ENCODE results near the gene MYCN.
"Not testable (repeated sequence)": the region's sequence is repeated elsewhere in the genome, so short reads cannot be mapped to it uniquely, and the experiment has no call there.

MYCN gene

DNA sequence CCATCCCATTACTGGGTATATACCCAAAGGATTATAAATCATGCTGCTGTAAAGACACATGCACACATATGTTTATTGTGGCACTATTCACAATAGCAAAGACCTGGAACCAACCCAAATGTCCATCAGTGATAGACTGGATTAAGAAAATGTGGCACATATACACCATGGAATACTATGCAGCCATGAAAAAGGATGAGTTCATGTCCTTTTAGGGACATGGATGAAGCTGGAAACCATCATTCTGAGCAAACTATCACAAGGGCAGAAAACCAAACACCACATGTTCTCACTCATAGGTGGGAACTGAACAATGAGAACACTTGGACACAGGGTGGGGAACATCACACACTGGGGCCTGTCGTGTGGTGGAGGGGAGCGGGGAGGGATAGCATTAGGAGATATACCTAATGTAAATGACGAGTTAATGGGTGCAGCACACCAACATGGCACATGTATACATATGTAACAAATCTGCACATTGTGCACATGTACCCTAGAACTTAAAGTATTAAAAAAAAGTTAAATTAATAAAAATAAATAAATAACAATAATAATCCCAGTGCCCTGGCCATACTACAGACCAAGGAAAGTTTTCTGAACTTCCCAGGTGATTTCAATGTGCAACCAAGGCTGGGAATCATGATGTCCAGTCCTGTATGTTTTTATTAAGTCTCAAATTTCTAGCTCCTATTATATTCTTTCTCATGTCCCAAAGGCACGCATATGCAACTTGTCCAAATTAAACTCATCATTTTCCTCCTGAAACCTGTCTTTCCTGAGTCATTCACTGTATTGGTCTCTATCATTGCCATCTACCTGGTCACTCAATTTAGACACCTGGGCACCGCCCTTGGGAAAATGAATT is 23.0 kb downstream of the MYCN start:
- not testable (repeated sequence) for FAIRE-seq

DNA sequence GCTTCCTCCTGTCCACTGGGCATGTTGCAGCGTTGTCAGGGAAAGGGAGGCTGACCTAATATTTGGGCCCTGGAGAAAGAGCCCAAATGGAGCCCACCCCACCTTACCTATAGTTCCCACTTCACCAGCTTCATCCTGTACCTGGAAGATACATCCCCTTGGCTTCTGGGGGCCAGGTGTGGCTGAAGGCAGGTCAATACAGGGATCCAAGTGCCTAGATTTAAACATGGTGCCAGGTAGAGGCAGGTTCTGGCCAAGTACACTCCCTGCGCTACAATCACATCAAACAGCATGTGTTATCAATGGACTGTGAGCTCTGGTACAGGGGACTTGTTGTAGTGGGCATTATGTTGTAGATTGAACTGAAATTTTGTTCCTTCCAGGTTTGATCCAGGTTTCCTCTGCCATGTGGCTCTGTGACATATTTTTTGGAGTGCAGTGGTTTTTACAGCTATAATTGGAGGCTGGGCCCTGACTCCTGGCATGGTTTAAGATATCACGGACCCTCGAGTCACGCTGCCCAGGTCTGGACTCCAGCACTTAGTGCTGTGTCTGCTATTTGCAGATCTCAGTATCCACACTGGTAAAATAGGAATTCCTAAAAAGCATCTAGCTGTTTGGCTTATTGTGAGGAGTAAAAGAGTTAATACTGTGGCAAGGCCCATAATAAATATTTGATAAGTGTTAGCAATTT is 23.8 kb downstream of the MYCN start:
- no peak for FAIRE-seq

DNA sequence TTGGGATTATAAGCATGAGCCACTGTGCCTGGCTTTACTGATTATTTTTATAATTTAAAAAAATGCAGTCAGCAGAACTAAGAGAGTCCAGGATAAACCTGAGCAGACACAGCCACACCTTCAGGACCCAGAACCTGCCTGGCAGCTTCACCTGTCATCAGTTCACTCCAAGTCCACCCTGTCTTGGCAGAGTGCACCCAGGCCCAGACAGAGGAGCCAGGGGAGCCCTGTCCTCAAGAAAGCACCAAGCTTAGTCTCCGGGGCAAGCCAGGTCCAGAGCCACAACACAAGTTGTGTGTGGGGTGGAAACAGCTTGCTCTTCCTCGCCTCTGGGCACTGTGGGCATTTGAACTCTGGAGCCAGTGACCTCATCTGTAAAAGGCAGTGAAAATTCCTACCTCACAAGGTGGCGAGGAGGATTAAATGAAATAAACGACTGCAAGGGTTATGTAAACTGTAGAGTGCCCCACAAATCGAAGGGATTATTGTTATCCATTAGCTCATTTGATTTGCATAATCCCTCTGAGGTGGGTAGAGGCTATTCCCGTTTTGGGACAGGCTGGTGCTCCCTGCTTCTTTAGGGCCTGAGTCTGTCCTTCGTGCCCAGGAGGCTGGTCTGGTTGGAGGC is 24.7 kb downstream of the MYCN start:
- FAIRE-seq = no peak

- FAIRE-seq = no peak
These were observed 25.2 kb downstream of the MYCN start for GRCh38 chr2:15965564-15966019.

DNA sequence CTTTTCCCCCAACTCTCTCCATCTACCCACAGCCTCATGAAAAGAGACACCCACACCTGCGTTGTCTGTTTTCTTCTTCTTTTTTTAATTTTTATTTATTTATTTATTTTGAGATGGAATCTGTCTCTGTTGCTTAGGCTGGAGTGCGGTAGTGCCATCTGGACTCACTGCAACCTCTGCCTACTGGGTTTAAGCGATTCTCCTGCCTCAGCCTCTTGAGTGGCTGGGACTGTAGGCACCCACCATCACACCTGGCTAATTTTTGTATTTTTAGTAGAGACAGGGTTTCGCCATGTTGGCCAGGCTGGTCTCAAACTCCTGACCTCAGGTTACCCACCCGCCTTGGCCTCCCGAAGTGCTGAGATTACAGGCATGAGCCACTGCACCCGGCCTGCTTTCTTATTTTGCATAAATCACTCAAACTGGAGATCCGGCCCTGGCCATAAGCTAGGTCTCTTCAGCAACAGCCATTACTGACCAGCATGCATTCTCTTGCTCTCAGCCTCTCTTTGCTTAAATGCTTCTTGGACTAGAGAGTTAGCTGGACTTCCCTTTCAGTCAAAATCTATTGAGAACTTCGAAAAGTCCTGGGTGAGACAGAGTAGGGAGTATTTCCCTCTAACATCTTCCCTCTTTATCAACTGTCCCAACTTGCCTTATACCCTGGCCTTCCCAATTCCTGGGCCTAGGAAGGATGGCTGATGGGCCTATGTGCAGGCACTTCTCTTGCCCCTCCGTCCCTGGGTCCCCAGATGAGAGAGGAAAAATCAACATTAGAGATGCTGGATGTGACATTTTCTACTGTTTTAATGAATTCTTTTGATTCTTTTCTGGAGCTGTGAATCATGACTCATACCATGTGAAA is 27.3 kb downstream of the MYCN start:
- no peak for FAIRE-seq

DNA sequence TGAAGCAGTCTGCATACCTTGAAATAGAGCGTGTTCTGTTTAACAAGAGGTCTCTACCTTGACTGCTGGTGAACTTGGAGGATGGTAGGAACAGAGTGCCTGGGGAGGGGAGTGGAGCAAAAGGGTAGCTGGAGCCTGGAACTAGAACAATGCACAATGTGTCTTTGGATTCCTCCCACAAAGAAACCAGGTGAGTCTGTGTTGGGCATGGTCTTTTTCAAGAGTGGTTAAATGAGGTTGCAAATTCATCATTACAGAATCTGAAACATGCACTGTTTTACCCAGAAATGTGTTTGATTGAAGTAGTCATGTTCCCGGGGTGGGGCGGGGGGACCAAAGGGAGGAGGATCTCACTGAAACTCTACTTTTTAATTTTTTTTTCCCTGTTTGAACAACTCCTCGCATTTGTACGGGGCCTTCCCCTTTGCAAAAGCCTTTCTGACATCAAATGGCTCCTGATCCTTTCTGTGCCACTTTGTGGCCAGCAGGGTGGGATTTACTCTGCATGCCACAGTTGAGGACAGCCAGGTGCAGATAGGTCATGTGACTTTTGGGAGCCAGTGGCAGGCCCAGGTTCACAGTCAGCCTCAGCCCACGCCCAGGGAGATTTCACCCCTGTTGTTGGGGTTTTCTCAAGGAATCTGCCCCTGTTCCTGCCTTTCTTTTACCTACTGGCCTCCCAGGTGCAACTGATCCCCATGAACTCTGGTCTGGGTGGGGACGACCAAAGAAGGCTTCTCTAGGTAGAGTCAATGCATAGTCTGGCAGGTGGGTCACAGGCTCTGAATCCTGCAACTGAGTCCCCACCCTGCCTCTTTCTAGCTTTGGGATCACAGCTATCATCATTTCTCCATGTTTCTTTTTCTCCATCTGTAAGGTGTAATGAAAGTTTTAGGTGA is 28.2 kb downstream of the MYCN start:
- FAIRE-seq = no peak

- FAIRE-seq = no peak
These were observed 28.9 kb downstream of the MYCN start for GRCh38 chr2:15969214-15969613.

DNA sequence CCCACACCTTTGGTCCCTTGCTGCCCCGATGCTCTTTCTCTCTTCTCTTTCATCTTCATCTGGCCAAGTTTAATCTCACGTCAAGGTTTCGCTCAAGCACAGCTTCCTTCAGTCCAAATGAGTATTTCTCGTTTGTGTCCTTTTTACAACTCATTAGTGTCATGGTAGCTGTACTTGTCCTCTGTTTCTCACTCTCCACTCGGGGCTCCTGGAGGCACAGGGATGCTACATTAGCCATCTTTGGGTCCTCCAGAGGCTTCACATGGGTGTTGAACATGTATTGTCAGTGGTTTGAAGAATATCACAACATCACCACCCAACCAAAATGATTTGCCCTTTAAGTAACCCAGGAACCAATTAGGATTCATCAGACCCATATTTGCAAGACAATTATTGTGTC is 30.4 kb downstream of the MYCN start:
- FAIRE-seq = no peak

GRCh38 chr2:15971351-15971750 is 31.0 kb downstream of the MYCN start:
- FAIRE-seq = no peak

DNA sequence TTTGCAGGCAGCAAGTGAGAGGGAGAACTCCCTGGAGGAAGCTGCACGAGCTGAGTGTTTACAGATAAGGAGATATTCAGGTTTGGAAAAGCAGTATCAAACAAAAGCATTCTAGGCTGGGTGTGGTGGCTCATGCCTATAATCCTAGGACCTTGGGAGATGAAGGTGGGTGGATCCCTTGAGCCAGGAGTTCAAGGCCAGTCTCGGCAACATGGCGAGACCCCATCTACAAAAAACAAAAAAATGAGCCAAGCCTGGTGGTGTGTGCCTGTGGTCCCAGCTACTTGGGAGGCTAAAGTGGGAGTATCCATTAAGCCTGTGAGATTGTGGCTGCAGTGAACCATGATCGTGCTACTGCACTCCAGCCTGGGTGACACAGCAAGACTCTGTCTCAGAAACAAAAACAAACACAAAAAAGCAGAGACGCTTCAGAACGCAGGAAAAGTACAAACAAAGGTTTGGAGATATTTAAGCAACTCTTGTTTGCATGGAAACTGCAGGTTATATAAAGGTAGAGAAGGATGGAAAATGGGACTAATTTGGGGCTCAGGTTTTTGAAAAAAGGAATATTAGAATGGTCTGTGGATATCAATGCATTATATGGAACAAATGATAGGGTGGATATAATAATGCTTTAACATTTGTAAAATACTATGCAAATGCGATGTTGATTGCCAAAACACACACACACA is 31.6 kb downstream of the MYCN start:
- no peak for FAIRE-seq

GRCh38 chr2:15973481-15974401 is 33.4 kb downstream of the MYCN start:
- no peak for FAIRE-seq

GRCh38 chr2:15974565-15975260 is 34.4 kb downstream of the MYCN start:
- FAIRE-seq = no peak

GRCh38 chr2:15975261-15975600 is 34.9 kb downstream of the MYCN start:
- FAIRE-seq = no peak

DNA sequence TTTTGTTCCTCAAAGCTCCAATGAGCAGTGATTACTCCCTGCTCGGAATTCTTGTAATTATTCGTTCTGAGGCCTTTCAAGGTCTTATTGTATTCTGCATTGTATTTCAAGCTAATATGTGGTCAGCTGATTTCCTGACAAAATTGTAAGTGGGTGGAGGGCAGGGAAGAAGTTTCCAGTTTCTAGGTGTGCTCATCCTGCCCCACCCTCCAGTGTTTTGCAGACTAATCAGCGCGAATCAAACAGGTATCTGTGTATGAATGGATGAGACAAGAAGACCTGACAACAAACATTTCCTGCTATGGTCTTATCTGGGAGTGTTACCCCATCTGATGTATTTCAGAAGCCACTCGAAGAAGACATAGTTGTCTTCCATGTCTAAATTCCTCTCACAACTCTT is 35.3 kb downstream of the MYCN start:
- FAIRE-seq = no peak

- no peak for FAIRE-seq
These were observed 36.0 kb downstream of the MYCN start for GRCh38 chr2:15976354-15976753.

- FAIRE-seq = no peak
These were observed 38.9 kb downstream of the MYCN start for GRCh38 chr2:15979051-15979758.

GRCh38 chr2:15979759-15980604 is 39.6 kb downstream of the MYCN start:
- no peak for FAIRE-seq

All from colon (tissue), 2 donors.